ENCODE measurements around the gene GHITM. TPM values are rescaled to one million over a fixed set of nuclear protein-coding genes. Genes with fewer than 3 reads are reported as not detected.
"Not testable (repeated sequence)": the region's sequence is repeated elsewhere in the genome, so short reads cannot be mapped to it uniquely, and the experiment has no call there.

The GHITM gene
- total and polyA plus RNA-seq, 12 donors = 77.3 to 492 (median 266) TPM

DNA sequence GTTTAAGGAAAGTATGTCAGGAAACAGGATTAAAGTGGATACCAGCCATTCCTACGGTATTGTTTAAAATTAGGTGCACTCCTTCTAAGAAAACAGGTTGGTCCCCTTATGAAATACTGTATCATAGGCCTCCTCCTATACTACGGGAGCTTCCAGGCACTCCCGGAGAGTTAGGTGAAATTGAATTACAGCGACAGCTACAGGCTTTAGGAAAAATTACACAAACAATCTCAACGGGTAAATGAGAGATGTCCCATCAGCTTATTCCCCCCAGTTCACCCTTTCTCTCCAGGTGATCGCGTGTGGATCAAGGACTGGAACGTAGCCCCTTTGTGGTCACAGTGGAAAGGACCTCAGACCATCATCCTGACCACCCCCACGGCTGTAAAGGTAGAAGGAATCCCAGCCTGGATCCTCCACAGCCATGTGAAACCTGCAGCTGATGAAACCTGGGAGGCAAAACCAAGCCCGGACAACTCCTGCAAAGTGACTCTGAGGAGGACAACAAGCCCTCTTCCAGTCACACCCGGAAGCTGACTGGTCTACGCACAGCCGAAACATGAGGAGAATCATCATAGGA lies 25.1 kb upstream of the GHITM start:
- no peak for TF ChIP-seq POLR2A (IDR thresholded peaks at IDR 0.05)
- TF ChIP-seq, protein P1, sequence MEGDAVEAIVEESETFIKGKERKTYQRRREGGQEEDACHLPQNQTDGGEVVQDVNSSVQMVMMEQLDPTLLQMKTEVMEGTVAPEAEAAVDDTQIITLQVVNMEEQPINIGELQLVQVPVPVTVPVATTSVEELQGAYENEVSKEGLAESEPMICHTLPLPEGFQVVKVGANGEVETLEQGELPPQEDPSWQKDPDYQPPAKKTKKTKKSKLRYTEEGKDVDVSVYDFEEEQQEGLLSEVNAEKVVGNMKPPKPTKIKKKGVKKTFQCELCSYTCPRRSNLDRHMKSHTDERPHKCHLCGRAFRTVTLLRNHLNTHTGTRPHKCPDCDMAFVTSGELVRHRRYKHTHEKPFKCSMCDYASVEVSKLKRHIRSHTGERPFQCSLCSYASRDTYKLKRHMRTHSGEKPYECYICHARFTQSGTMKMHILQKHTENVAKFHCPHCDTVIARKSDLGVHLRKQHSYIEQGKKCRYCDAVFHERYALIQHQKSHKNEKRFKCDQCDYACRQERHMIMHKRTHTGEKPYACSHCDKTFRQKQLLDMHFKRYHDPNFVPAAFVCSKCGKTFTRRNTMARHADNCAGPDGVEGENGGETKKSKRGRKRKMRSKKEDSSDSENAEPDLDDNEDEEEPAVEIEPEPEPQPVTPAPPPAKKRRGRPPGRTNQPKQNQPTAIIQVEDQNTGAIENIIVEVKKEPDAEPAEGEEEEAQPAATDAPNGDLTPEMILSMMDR (IDR thresholded peaks at IDR 0.05) = no peak
- intact Hi-C loops (cut with DNase I) = no loop called here
- no peaks in the 10 kb centered on the region for H3K4me1 ChIP-seq (replicated peaks in 1 of 2)
- H3K9me3 ChIP-seq (replicated peaks in 1 of 3) = no peaks in the 10 kb centered on the region
- H3K27me3 ChIP-seq = no peaks in the 10 kb centered on the region
- no peak overlapping the region for H3K27ac ChIP-seq
- H3K4me3 ChIP-seq = no peak overlapping the region
- no peaks in the 10 kb centered on the region for H3K36me3 ChIP-seq (replicated peaks in 1 of 2)
- WGBS, 4 donors = 38 to 54% (median 44%) methylated on average over 12 to 13 of the region's 13 CpGs
- no peak for DNase-seq

DNA sequence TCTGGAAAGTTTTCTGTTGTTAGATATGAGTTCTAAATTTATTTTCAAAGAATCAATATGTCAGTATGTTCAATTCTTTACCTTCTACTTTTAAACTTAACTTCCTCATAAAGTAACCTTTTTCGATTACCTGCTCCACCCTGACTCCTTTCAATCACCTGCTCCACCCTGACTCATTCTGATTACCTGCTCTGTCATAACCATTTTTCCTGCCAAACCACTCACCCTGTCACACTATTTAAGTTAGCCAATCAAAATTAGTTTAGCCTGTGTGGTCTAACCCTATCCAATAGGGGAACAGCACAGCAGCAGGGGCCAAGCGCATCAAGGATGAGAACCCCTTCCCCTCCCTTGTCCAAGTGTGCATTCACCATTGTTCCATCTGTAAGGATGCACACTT lies 22.1 kb upstream of the GHITM start:
- H3K4me1 ChIP-seq (replicated peaks in 1 of 2); H3K27me3 ChIP-seq; H3K27ac ChIP-seq; H3K36me3 ChIP-seq (replicated peaks in 1 of 2); intact Hi-C loops (cut with DNase I); H3K9me3 ChIP-seq (replicated peaks in 1 of 3); H3K4me3 ChIP-seq; DNase-seq: not testable (repeated sequence)
- WGBS, 4 donors = 87 to 95% (median 93%) methylated on average over 2 of the region's 2 CpGs

DNA sequence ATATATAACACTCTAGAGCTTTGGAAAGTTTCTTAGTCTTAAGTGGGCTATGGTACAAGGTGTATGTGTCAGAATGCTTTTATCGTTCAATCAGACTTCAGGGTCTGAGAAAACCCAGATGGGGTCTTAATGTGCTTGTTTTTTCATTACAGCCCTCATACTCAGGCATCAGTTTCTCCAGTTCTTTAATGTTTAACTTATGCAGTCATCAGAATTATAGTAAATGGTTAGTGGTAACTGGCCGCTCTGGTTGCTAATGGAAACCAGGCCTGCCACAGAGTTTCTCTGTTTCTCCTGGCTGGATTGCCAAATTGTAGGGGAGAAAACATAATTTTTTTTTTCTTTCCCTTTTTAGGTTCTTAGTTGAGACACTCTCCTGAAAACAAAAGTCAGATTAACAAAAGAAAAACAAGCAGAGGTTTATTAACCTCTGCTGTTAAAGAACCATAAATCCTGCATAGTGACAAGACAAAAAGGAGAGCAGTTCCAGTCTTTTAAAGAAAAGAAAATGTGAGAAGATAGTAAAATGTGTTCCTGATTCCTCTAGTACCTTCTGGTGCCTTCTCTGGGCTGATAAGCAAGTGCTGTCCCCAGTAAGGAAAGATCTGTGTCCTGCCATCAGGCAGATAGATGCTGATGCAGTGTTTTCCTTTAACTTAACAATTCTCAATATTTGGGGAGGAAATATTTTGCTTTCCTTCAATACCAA lies 21.5 kb upstream of the GHITM start:
- Histone ChIP-seq H3K27ac (no peak overlapping the region), H3K27me3 (no peaks in the 10 kb centered on the region), H3K9me3 (replicated peaks in 1 of 3) (no peaks in the 10 kb centered on the region), H3K4me3 (no peak overlapping the region), H3K4me1 (replicated peaks in 1 of 2) (no peaks in the 10 kb centered on the region), H3K36me3 (replicated peaks in 1 of 2) (no peaks in the 10 kb centered on the region)
- DNase-seq = no peak
- WGBS, 4 donors = 59 to 66% (median 63%) methylated on average over 2 of the region's 2 CpGs
- TF ChIP-seq, protein P1 (IDR thresholded peaks at IDR 0.05) = no peak
- no peak for TF ChIP-seq POLR2A (IDR thresholded peaks at IDR 0.05)
- intact Hi-C loops (cut with DNase I) = no loop called here

DNA sequence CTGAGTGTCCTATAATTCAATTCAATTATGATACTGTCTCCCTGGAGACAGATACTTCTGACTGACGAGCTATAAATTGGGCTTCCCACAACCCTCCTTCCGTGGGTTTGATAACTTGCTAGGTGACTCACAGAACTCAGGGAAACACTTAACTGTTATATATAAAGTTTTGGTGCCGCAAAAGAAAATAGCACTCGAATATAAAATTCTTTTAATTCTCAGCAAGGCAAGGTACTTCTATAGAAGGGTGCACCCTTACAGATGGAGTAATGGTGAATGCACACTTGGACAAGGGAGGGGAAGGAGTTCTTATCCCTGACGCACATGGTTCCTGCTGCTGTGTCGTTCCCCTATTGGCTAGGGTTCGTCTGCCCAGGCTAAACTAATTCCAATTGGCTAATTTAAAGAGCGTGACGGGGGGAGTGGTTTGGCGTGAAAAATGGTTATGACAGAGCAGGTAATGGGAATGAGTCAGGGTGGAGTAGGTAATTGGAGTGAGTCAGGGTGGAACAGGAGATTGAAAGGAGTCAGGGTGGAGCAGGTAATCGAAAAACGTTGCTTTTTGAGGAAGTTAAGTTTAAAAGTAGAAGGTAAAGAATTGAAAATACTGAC lies 20.8 kb upstream of the GHITM start:
- Histone ChIP-seq H3K4me3 (no peak overlapping the region), H3K27me3 (no peaks in the 10 kb centered on the region), H3K9me3 (replicated peaks in 1 of 3) (no peaks in the 10 kb centered on the region), H3K4me1 (replicated peaks in 1 of 2) (no peaks in the 10 kb centered on the region), H3K27ac (no peak overlapping the region), H3K36me3 (replicated peaks in 1 of 2) (no peaks in the 10 kb centered on the region)
- DNase-seq = no peak
- TF ChIP-seq, protein P1 (IDR thresholded peaks at IDR 0.05) = no peak
- no peak for TF ChIP-seq POLR2A (IDR thresholded peaks at IDR 0.05)
- WGBS, 4 donors = 58 to 67% (median 66%) methylated on average over 12 of the region's 12 CpGs
- intact Hi-C loops (cut with DNase I) = no loop called here
